Measurements from ENCODE around the gene ATP1B1.
"Not testable (repeated sequence)": the region's sequence is repeated elsewhere in the genome, so short reads cannot be mapped to it uniquely, and the experiment has no call there.

The ATP1B1 gene

GRCh38 chr1:169118227-169118626 is 11.7 kb downstream of the ATP1B1 start:
- DNase-seq: no peak

DNA sequence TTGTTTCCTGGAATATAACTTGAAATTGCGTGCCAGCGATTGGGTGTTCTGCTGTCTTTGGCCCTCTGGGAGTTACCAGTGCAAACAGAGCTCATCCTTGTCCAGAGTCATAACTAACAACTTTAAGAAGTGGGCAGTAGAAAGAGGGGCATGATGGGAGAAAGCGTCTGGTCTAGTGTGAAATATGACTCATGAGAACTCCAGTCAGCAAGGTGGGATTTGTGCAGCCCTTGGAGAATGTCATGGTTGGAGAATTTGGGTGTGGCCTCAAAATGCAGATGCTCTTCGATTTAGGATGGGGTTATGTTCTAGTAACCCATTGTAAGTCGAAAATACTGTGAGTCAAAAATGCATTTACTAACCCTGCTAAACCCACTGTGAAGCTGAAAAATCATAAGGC is 12.9 kb downstream of the ATP1B1 start:
- no peak for DNase-seq

DNA sequence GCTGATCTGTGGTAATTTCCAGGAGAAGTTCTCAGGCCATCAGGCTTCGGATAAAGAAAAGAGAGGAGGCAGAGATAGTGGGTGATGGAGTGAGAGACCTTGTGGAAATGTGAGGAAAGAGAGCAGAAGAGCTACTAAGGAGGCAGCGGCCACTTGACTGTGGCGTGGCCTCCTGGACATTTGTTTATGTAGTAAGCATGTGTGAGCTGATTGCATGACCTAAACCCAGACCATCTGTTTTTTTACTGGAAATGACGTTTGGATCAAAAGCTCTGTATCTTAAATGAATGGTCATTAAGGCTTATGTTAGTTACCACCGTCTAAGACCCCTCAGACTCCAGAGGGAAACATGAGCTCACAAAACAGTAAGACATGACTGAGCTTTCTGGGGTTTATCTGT is 13.6 kb downstream of the ATP1B1 start:
- no peak for DNase-seq

DNA sequence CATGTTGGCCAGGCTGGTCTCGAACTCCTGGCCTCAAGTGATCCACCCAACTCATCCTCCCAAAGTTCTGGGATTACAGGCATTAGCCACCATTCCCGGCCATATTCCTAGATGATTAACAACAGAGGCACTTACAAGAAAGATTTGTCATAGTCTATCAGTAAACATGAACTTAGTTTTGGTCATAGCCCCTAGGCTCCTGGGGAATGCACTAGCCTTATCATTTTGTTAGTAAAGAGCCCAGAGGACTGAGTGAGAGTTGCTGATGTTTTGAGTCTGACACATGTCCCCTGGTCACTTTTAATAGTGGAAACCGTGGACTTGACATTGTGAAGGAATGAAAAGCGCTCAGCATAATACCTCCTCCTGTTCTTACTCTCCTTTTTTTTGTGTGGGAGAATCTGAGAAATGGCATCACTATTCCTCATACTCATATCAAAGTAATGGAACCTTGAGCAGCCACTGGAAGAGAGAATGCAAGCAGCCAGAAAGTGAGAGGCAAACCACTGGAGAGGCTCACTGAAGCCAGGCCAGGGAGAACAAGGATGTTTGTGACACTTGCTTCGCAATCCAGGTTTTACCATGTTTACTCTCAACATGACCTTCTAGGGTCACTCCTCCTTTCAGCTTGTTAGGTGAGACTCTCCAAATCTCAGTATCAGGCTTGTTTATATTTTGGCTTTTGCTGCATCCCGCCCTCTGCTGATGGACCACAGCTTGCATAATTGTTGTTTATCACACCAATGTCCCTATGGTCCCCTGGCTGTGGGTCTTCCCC is 14.8 kb downstream of the ATP1B1 start:
- DNase-seq: no peak

DNA sequence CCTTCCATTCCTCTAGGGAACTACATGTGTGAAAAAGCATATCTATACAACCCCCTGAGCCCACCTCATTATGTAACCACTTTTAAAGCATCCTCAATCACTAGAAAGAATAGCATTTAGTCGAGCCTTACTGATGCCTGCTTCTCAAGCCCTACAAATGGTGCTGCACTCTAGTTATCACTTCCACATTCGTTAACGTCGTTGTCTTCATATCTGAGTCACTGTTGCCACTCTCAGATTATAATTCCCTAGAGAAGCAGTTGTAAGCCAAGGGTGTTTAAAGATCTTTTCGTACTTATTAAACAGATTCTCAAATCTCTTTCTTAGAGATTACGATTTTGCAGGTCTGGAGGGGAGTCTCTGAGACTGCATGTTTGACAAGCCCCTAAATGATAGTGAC is 16.5 kb downstream of the ATP1B1 start:
- DNase-seq: no peak

GRCh38 chr1:169124459-169124858 is 18.0 kb downstream of the ATP1B1 start:
- DNase-seq: no peak

- DNase-seq: not testable (repeated sequence)
These were observed 19.1 kb downstream of the ATP1B1 start for GRCh38 chr1:169125597-169125996.

DNA sequence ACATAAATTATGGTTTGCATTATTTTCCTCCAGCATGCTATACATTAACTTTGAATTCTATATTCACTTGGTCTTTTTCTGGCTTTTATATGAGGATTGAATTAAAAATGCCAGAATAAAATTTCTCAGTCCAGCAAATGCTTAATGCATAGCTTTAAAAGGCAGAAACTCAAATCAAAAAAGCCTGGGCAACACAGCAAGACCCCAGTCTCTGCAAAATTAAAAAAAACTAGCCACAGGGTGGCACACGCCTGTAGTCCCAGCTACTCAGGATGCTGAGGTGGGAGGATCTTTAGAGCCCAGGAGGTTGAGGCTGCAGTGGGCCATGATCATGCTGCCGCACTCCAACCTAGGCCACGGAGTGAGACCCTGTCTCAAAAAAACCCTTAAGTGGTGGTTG is 19.8 kb downstream of the ATP1B1 start:
- DNase-seq: no peak

- no peak for DNase-seq
These were observed 20.8 kb downstream of the ATP1B1 start for GRCh38 chr1:169127305-169127704.

DNA sequence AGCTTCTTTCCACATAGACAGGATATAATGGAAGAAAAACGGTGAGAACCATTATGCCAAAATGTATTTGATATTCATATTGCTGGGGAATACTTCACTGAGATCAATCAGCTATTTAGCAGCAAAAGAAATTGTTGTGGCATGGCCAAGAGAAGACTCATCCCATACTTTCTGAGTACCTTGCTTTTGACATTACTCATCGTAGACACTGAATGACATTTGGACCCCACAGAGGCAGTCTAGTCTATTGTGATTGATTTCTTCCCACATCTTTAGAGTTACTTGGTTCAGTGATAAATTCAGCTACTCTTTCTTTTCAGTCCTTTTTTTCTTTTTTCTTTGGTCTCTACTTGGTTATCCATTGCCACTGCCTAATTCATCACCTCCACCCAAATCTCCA is 22.1 kb downstream of the ATP1B1 start:
- no peak for DNase-seq

GRCh38 chr1:169129109-169129784 is 22.8 kb downstream of the ATP1B1 start:
- DNase-seq: no peak

GRCh38 chr1:169130683-169131082 is 24.2 kb downstream of the ATP1B1 start:
- no peak for DNase-seq

- no peak for DNase-seq
These were observed 26.2 kb downstream of the ATP1B1 start for GRCh38 chr1:169132512-169133227.

GRCh38 chr1:169133228-169133576 is 26.7 kb downstream of the ATP1B1 start:
- no peak for DNase-seq

DNA sequence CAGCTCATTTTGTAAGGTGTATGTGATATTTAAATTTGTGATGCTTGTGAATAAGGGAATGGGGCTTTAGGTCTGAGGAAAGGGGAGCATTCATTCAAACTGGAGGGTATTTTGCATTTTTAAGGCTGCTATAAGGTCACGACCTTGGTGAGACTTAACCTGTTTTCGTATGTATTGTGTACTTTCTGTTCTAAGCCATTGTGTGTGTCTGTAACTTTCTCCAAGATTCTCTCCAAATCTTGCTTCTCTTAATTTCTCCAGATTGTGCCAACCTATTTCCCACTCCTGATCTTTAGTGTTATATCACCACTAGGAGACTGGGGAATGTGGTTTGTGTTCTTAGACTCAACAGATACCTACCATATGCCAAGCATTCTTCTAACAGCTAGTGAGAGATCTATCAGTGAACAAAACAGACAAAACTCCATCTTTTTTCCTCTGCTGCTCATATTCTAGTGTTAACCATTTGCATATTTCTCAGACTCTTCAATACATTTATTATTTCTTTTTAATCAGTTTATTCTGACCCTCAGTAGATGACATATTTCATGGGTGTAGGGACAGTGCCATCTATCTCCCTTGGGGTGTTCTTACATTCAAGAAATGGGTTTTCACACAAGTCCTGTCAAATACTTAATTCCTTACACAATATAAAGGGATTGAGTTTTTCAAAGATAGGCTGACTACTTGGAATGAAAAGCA is 27.5 kb downstream of the ATP1B1 start:
- DNase-seq: no peak

DNA sequence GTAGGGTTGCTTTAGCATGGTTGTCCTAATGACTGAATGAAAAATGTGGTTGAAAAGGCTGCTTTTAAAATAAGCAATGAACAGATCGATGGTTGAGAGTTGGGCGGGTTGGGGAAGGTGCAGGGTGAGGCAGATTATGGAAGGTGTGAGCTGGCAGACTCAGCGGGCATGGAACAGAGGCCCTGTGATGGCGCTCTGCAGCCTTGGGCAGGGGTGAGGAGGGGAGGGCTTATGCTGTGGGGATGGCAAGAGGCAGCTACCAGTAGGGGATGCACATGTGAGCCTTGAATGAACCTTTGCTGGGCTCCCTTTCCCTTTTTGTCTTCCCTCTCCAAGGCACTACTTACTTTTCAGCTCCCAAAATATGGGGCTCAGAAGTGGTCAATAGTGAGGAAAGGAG is 30.9 kb downstream of the ATP1B1 start:
- DNase-seq: no peak

- no peak for DNase-seq
These were observed 32.6 kb downstream of the ATP1B1 start for GRCh38 chr1:169138866-169139670.

GRCh38 chr1:169141356-169141755 is 34.9 kb downstream of the ATP1B1 start:
- no peak for DNase-seq

GRCh38 chr1:169142129-169142528 is 35.6 kb downstream of the ATP1B1 start:
- no peak for DNase-seq

GRCh38 chr1:169143346-169143745 is 36.9 kb downstream of the ATP1B1 start:
- DNase-seq: no peak

- no peak for DNase-seq
These were observed 37.5 kb downstream of the ATP1B1 start for GRCh38 chr1:169143984-169144383.

- no peak for DNase-seq
These were observed 38.6 kb downstream of the ATP1B1 start for GRCh38 chr1:169144941-169145626.
